Measurements from ENCODE around the gene SOX3. TPM values are rescaled to one million over a fixed set of nuclear protein-coding genes. Genes with fewer than 3 reads are reported as not detected.

The SOX3 gene
- total RNA-seq, 2 experiments from 2014 or later, result not detected

GRCh38 chrX:140507223-140507981 is 2.5 kb upstream of the SOX3 start:
- Mint-ChIP-seq H3K27ac (no peak overlapping the region), H3K9me3 (ENCODE audit: low read depth) (no peaks in the 10 kb centered on the region), H3K27me3 (peaks cover 43% of the 10 kb centered on the region), H3K36me3 (ENCODE audit: low read depth) (no peaks in the 10 kb centered on the region), H3K4me1 (peaks cover 3% of the 10 kb centered on the region), H3K4me3 (no peak overlapping the region)
- ATAC-seq, result no peak
- intact Hi-C loops (cut with DNase I, micrococcal nuclease), result no loop called here
- CTCF ChIA-PET, result no interaction called here
- no peak for DNase-seq
- POLR2A ChIA-PET, result no interaction called here

- H3K4me1 Mint-ChIP-seq, result peaks cover 3% of the 10 kb centered on the region
- POLR2A ChIA-PET, result no interaction called here
- H3K4me3 Mint-ChIP-seq, result no peak overlapping the region
- no peaks in the 10 kb centered on the region for H3K9me3 Mint-ChIP-seq (ENCODE audit: low read depth)
- peaks cover 47% of the 10 kb centered on the region for H3K27me3 Mint-ChIP-seq
- CTCF ChIA-PET, result no interaction called here
- DNase-seq (no peak), ATAC-seq (no peak)
- H3K36me3 Mint-ChIP-seq (ENCODE audit: low read depth), result no peaks in the 10 kb centered on the region
- H3K27ac Mint-ChIP-seq, result no peak overlapping the region
- intact Hi-C loops (cut with DNase I, micrococcal nuclease), result no loop called here
Measured at GRCh38 chrX:140505421-140506337, 810 bp upstream of the SOX3 start.

- POLR2A ChIA-PET, result no interaction called here
- CTCF ChIA-PET, result no interaction called here
Measured at GRCh38 chrX:140503714-140504351, 1.0 kb downstream of the SOX3 start.

GRCh38 chrX:140503238-140503601 is 1.6 kb downstream of the SOX3 start:
- ATAC-seq (no peak), DNase-seq (no peak)
- H3K36me3 Mint-ChIP-seq (ENCODE audit: low read depth), result no peaks in the 10 kb centered on the region
- no peak overlapping the region for H3K27ac Mint-ChIP-seq
- ChIA-PET POLR2A (no interaction called here), CTCF (no interaction called here)
- intact Hi-C loops (cut with DNase I, micrococcal nuclease), result no loop called here
- H3K9me3 Mint-ChIP-seq (ENCODE audit: low read depth), result no peaks in the 10 kb centered on the region
- peaks cover 37% of the 10 kb centered on the region for H3K27me3 Mint-ChIP-seq
- H3K4me3 Mint-ChIP-seq, result no peak overlapping the region
- peaks cover 2% of the 10 kb centered on the region for H3K4me1 Mint-ChIP-seq

More at GRCh38 chrX:140503714-140504351, 1.0 kb downstream of the SOX3 start:
- no peak for ATAC-seq
- DNase-seq, result no peak
- Mint-ChIP-seq H3K9me3 (ENCODE audit: low read depth) (no peaks in the 10 kb centered on the region), H3K4me1 (peaks cover 2% of the 10 kb centered on the region), H3K27me3 (peaks cover 37% of the 10 kb centered on the region), H3K36me3 (ENCODE audit: low read depth) (no peaks in the 10 kb centered on the region), H3K4me3 (no peak overlapping the region), H3K27ac (no peak overlapping the region)
- intact Hi-C loops (cut with DNase I, micrococcal nuclease), result no loop called here

DNA sequence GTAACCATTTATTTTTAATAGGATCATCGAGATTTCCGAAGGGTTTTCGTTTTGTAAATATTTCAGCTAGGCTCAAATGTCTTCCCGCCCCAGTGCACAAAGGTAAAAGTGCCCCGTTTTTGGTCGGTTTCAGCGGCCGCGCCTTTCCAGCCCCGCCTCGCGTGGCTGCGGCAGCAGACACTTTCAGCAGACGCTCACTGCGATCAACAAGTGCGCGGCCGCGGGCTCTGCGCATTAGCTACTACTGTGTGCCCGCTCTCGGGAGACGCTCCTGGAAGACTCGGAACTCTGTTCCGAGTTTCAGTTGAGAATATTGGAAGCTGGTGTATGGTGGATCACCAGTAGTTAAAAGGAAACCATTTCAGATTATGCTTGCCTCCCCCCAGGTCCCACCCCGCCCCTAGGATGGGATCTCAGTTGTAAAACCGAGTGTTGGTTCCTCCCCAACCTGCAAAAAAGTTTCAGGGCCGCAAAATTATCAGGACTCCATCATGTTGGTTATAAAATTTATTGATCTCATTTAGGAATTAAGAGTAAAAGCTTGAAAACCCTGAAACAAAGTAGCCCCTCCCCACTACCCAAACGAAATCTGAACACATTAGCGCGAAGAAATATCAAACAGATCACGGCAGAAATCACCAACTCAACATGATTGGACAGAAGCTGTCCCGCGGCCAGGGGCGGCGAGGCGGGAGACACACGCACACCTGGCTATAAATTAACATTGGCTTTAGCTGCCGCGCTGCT is 2.2 kb downstream of the SOX3 start:
- Mint-ChIP-seq H3K4me3 (no peak overlapping the region), H3K4me1 (peaks cover 2% of the 10 kb centered on the region), H3K27ac (no peak overlapping the region), H3K36me3 (ENCODE audit: low read depth) (no peaks in the 10 kb centered on the region), H3K27me3 (peaks cover 40% of the 10 kb centered on the region), H3K9me3 (ENCODE audit: low read depth) (no peaks in the 10 kb centered on the region)
- no peak for ATAC-seq
- POLR2A ChIA-PET, result no interaction called here
- CTCF ChIA-PET, result no interaction called here
- no peak for DNase-seq
- intact Hi-C loops (cut with DNase I, micrococcal nuclease), result no loop called here

DNA sequence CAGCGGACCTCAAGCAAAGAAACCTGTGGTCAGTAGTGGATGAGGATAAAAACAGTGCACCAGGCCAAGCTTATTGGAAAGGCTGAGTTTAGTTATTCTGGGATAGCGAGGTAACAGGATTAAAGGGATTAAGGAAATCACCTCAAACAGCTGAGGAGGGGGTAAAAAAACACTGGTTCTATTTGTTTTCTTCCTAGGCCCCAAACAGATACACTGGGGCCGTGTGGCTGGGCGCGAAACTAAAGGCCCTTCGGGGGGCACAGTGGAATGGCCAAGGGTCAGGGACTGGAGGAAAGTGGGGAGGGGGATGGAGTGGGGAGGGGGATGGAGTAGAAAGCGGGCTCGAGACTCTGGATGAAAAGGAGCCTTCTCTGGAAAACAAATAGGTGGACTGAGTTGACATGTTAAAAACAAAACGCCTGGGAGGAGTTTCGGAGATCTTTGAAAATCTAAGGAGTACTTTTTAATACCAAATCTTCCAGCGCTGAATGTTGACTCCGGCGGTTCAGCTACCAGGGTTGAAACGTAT is 2.9 kb downstream of the SOX3 start:
- Mint-ChIP-seq H3K27me3 (peaks cover 34% of the 10 kb centered on the region), H3K4me3 (no peak overlapping the region), H3K27ac (no peak overlapping the region), H3K36me3 (ENCODE audit: low read depth) (no peaks in the 10 kb centered on the region), H3K9me3 (ENCODE audit: low read depth) (no peaks in the 10 kb centered on the region), H3K4me1 (peaks cover 2% of the 10 kb centered on the region)
- intact Hi-C loops (cut with DNase I, micrococcal nuclease), result no loop called here
- CTCF ChIA-PET, result no interaction called here
- DNase-seq, result no peak
- no peak for ATAC-seq
- POLR2A ChIA-PET, result no interaction called here

DNA sequence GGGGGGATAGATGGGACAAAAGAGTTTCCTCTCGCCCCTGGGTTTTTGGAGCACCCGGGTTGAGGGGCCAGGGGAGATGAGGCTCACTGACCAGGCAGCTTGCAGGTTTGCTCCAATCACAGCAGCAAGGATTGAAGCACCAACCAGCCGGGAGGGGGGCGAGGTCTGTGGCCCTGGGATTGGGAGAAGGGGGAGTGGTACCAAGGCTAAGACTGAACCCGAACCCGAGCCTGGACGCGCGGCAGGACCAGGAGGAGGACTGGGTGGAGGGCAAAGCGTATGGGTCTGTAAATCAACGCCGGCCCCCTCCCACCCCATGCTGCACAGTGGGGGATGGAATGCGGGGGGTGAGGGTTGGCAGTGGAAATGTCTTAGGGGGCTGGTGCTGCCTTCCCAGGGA is 3.5 kb downstream of the SOX3 start:
- ChIA-PET POLR2A (no interaction called here), CTCF (no interaction called here)
- Mint-ChIP-seq H3K4me3 (no peak overlapping the region), H3K27ac (no peak overlapping the region), H3K9me3 (ENCODE audit: low read depth) (no peaks in the 10 kb centered on the region), H3K36me3 (ENCODE audit: low read depth) (no peaks in the 10 kb centered on the region), H3K27me3 (peaks cover 33% of the 10 kb centered on the region), H3K4me1 (peaks cover 2% of the 10 kb centered on the region)
- ATAC-seq (no peak), DNase-seq (no peak)
- intact Hi-C loops (cut with DNase I, micrococcal nuclease), result no loop called here

GRCh38 chrX:140500441-140500840 is 4.4 kb downstream of the SOX3 start:
- DNase-seq (no peak), ATAC-seq (no peak)
- Mint-ChIP-seq H3K27me3 (peaks cover 33% of the 10 kb centered on the region), H3K9me3 (ENCODE audit: low read depth) (no peaks in the 10 kb centered on the region), H3K27ac (no peak overlapping the region), H3K36me3 (ENCODE audit: low read depth) (no peaks in the 10 kb centered on the region), H3K4me3 (no peak overlapping the region), H3K4me1 (peaks cover 2% of the 10 kb centered on the region)
- intact Hi-C loops (cut with DNase I, micrococcal nuclease), result no loop called here
- CTCF ChIA-PET, result interaction anchor here (0.7 kb wide), 1 partner anchor 437 kb away, joined by 3 read pairs; no protein-coding TSS in a partner anchor
- POLR2A ChIA-PET, result no interaction called here

DNA sequence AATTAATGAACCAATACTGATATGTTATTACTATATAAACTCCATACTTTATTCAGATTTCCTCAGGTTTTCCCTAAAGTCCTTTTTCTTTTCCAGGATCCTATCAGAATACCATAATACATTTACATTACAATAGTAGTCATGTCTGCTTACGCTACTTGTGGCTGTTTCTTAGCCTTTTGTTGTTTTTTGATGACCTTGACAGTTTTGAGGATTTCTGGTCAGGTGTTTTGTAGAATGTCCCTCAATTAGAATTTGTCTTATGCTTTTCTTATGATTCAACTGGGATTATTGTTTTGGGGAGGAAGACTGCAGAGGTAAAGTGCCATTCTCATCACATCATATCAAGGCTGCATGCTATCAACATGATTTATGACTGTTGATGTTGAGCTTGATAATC is 9.1 kb downstream of the SOX3 start:
- POLR2A ChIA-PET, result no interaction called here
- CTCF ChIA-PET, result no interaction called here
- intact Hi-C loops (cut with DNase I, micrococcal nuclease), result no loop called here
- Mint-ChIP-seq H3K36me3 (ENCODE audit: low read depth) (no peaks in the 10 kb centered on the region), H3K9me3 (ENCODE audit: low read depth) (no peaks in the 10 kb centered on the region), H3K4me3 (no peak overlapping the region), H3K27ac (no peak overlapping the region), H3K4me1 (no peaks in the 10 kb centered on the region), H3K27me3 (peaks cover 18% of the 10 kb centered on the region)
- ATAC-seq, result no peak
- DNase-seq, result no peak

DNA sequence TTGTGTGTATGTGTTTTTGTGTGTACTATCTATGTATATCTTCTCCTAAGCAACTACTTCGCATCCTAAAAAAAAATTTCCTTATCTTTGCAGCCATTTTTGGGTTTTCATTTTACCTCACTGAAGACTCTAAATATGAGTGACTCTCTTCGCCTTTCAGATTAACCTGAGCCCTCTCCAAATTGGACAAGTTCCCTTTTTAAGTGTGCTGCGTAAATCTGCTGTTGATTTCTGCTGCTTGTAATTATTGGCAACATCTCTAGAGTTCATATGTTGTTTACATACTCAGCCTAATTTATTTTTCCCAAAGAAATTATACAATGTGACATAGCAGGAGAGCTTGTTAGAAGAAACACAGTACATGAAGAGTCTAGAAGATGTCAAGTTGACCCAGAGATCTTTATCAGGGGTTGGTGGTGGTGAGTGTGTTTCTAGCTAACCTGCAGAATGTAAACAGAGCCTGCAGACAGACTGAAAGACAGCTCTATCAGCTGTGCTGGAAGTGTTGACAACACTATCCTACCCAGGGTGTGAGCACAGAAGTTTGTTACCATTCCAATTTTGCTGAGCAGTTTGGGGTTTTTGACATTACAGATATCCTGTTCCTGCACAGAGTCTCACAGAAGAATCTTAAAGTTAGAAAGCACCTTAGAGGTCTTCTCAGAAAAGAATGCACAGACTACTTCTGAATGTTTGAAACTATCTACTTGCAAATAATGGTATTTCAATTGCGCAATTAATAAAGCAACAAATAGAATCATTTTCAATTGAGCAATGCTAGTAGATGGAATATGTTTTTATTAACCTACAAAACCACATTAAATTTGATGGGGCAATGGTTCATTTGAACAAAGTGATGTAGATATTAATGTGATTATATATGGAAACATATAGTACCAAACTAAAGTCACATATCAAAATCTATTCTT is 12.5 kb downstream of the SOX3 start:
- Mint-ChIP-seq H3K4me3 (no peak overlapping the region), H3K27ac (no peak overlapping the region), H3K4me1 (no peaks in the 10 kb centered on the region), H3K9me3 (ENCODE audit: low read depth) (no peaks in the 10 kb centered on the region), H3K36me3 (ENCODE audit: low read depth) (no peaks in the 10 kb centered on the region), H3K27me3 (peaks cover 7% of the 10 kb centered on the region)
- CTCF ChIA-PET, result no interaction called here
- ATAC-seq (no peak), DNase-seq (no peak)
- POLR2A ChIA-PET, result no interaction called here
- intact Hi-C loops (cut with DNase I, micrococcal nuclease), result no loop called here

All from activated CD4-positive, alpha-beta T cell treated with anti-CD3 and anti-CD28 coated beads for 36 hours (primary cell).